Endothelial cell of umbilical vein (primary cell): Measurements from ENCODE around the gene KDM5B.

Source experiments
- CTCF ChIP-seq, 2 donors: IDR thresholded peaks; 1 replicate in 1 of 2; 2 replicates in 1 of 2; pipeline ENCODE4 v1.5.1; 2011; ENCODE audit warnings: low read length in 2 of 2, mild to moderate bottlenecking in 2 of 2, moderate library complexity in 2 of 2, control low read depth in 1 of 2, inconsistent platforms in 1 of 2, low read depth in 1 of 2; ENCODE audit not compliant: insufficient read depth in 1 of 2; ENCODE audit errors: extremely low read depth in 1 of 2
- POLR2A ChIP-seq: IDR thresholded peaks from 2 replicates; pipeline ENCODE4 v1.6.1; 2012; ENCODE audit warnings: low read depth, mild to moderate bottlenecking, control low read depth, low read length

DNA sequence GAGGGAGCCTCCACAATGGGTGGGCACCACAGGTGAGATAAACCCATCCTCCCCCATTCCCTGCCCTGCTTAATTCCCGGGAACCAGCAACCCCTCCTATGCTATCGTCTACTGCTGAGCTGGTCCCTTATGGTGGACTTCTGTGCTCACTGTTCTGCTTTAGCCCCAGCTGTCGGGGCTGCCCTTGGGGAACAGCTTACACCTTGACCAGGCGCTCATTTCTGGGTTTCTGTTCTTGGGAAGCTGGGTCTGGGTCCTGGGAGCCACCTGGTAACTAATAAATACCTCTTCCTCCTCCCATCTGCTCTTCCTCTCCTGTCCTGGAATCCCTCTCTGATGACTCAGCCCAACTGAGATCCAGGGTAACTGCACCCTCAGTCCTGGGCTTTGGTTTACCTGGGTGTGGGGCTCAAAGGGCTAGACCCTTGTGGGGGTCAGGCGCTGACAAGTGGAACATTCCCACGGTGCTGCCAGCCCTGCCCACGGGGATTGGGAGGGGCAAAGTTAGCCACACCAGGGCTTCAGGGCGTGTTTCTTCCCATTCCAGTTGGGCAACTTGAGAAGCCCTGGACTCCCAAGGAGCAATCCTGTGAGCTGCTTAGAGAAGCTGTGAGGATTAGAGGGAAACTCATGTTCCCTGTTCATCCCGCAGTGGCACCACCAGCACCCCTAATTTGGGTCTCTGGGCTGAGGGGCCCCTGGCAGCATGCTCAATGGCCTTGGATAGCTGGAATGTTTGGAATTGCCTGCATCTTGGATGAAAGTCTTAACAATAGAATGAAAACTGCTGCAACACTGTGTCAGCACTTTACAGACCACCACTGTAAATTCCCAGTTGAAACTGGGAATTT, 4.2 kb upstream of the KDM5B start:
- TF ChIP-seq CTCF (IDR thresholded peaks at IDR 0.05; ENCODE audit: extremely low read depth in 1 of 2, insufficient read depth in 1 of 2, low read depth in 1 of 2, low read length in 2 of 2), result no peak
- no peak for TF ChIP-seq POLR2A
